ENCODE results near the gene GCG.

Gene GCG

GRCh38 chr2:162113088-162113775, 38.8 kb downstream of the GCG start:
- H3K27ac ChIP-seq (ENCODE audit: extremely low read depth, low read depth, low read length): no peak overlapping the region
- H3K36me3 ChIP-seq (ENCODE audit: control insufficient read depth in 2 of 2, insufficient read depth in 1 of 2, low read length in 2 of 2): no peaks in the 10 kb centered on the region
- TF ChIP-seq ZEB2 (tag by site-specific recombination; IDR thresholded peaks at IDR 0.05) (no peak), ZNF24 (tag by site-specific recombination; IDR thresholded peaks at IDR 0.05) (no peak), ZNF792 (tag by site-specific recombination; IDR thresholded peaks at IDR 0.05) (no peak), KLF16 (tag by site-specific recombination; IDR thresholded peaks at IDR 0.05) (no peak), ZBTB7A (tag by site-specific recombination; IDR thresholded peaks at IDR 0.05; ENCODE audit: low read depth) (no peak)
- CTCF ChIA-PET: no interaction called here
- POLR2A ChIA-PET: no interaction called here
- no peaks in the 10 kb centered on the region for H3K9me3 ChIP-seq (ENCODE audit: control insufficient read depth, insufficient read depth, low read depth, low read length)
- H3K4me3 ChIP-seq (ENCODE audit: low read depth, low read length): no peak overlapping the region
- 0 out of 2 replicates have a peak, but pooled peaks cover 4% of the 10 kb centered on the region for H3K4me1 ChIP-seq (ENCODE audit: control insufficient read depth, insufficient read depth, low read length)

- Histone ChIP-seq H3K4me1 (ENCODE audit: control insufficient read depth, insufficient read depth, low read length) (0 out of 2 replicates have a peak, but pooled peaks cover 4% of the 10 kb centered on the region), H3K36me3 (ENCODE audit: control insufficient read depth in 2 of 2, insufficient read depth in 1 of 2, low read length in 2 of 2) (no peaks in the 10 kb centered on the region), H3K4me3 (ENCODE audit: low read depth, low read length) (no peak overlapping the region), H3K9me3 (ENCODE audit: control insufficient read depth, insufficient read depth, low read depth, low read length) (no peaks in the 10 kb centered on the region), H3K27ac (ENCODE audit: extremely low read depth, low read depth, low read length) (no peak overlapping the region)
- no peak for TF ChIP-seq ATF2 (tag by site-specific recombination; IDR thresholded peaks at IDR 0.05; ENCODE audit: low read depth)
- TF ChIP-seq, protein P1, sequence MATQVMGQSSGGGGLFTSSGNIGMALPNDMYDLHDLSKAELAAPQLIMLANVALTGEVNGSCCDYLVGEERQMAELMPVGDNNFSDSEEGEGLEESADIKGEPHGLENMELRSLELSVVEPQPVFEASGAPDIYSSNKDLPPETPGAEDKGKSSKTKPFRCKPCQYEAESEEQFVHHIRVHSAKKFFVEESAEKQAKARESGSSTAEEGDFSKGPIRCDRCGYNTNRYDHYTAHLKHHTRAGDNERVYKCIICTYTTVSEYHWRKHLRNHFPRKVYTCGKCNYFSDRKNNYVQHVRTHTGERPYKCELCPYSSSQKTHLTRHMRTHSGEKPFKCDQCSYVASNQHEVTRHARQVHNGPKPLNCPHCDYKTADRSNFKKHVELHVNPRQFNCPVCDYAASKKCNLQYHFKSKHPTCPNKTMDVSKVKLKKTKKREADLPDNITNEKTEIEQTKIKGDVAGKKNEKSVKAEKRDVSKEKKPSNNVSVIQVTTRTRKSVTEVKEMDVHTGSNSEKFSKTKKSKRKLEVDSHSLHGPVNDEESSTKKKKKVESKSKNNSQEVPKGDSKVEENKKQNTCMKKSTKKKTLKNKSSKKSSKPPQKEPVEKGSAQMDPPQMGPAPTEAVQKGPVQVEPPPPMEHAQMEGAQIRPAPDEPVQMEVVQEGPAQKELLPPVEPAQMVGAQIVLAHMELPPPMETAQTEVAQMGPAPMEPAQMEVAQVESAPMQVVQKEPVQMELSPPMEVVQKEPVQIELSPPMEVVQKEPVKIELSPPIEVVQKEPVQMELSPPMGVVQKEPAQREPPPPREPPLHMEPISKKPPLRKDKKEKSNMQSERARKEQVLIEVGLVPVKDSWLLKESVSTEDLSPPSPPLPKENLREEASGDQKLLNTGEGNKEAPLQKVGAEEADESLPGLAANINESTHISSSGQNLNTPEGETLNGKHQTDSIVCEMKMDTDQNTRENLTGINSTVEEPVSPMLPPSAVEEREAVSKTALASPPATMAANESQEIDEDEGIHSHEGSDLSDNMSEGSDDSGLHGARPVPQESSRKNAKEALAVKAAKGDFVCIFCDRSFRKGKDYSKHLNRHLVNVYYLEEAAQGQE (tag by site-specific recombination; IDR thresholded peaks at IDR 0.05): 0 out of 2 replicates have a peak, but pooled peaks have one; percentile 32
- ChIA-PET POLR2A (no interaction called here), CTCF (no interaction called here)
Observed at GRCh38 chr2:162111958-162112850, 39.8 kb downstream of the GCG start.

GRCh38 chr2:162107361-162107901, 44.6 kb downstream of the GCG start:
- H3K27ac ChIP-seq (ENCODE audit: extremely low read depth, low read depth, low read length): no peak overlapping the region
- POLR2A ChIA-PET: no interaction called here
- TF ChIP-seq ZFP41 (tag by site-specific recombination; IDR thresholded peaks at IDR 0.05; ENCODE audit: borderline replicate concordance) (no peak), ZNF23 (tag by site-specific recombination; IDR thresholded peaks at IDR 0.05; ENCODE audit: borderline replicate concordance) (no peak)
- H3K4me3 ChIP-seq (ENCODE audit: low read depth, low read length): no peak overlapping the region
- no peaks in the 10 kb centered on the region for H3K36me3 ChIP-seq (ENCODE audit: control insufficient read depth in 2 of 2, insufficient read depth in 1 of 2, low read length in 2 of 2)
- CTCF ChIA-PET: no interaction called here
- no peaks in the 10 kb centered on the region for H3K9me3 ChIP-seq (ENCODE audit: control insufficient read depth, insufficient read depth, low read depth, low read length)
- no peaks in the 10 kb centered on the region for H3K4me1 ChIP-seq (ENCODE audit: control insufficient read depth, insufficient read depth, low read length)

- no peak for TF ChIP-seq ZNF138 (tag by site-specific recombination; IDR thresholded peaks at IDR 0.05; ENCODE audit: borderline replicate concordance)
- TF ChIP-seq, protein P2, sequence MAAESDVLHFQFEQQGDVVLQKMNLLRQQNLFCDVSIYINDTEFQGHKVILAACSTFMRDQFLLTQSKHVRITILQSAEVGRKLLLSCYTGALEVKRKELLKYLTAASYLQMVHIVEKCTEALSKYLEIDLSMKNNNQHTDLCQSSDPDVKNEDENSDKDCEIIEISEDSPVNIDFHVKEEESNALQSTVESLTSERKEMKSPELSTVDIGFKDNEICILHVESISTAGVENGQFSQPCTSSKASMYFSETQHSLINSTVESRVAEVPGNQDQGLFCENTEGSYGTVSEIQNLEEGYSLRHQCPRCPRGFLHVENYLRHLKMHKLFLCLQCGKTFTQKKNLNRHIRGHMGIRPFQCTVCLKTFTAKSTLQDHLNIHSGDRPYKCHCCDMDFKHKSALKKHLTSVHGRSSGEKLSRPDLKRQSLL (tag by site-specific recombination; IDR thresholded peaks at IDR 0.05): no peak
- no peak for TF ChIP-seq ZNF404 (tag by site-specific recombination; IDR thresholded peaks at IDR 0.05)
- TF ChIP-seq, protein P3, sequence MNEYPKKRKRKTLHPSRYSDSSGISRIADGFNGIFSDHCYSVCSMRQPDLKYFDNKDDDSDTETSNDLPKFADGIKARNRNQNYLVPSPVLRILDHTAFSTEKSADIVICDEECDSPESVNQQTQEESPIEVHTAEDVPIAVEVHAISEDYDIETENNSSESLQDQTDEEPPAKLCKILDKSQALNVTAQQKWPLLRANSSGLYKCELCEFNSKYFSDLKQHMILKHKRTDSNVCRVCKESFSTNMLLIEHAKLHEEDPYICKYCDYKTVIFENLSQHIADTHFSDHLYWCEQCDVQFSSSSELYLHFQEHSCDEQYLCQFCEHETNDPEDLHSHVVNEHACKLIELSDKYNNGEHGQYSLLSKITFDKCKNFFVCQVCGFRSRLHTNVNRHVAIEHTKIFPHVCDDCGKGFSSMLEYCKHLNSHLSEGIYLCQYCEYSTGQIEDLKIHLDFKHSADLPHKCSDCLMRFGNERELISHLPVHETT (tag by site-specific recombination; IDR thresholded peaks at IDR 0.05): no peak
- no peak for TF ChIP-seq ZNF394 (tag by site-specific recombination; IDR thresholded peaks at IDR 0.05; ENCODE audit: borderline replicate concordance)
- TF ChIP-seq ZNF2 (tag by site-specific recombination; IDR thresholded peaks at IDR 0.05): no peak
- TF ChIP-seq ZNF670 (tag by site-specific recombination; IDR thresholded peaks at IDR 0.05; ENCODE audit: low read depth): no peak
- no peak for TF ChIP-seq ZNF529 (tag by site-specific recombination; IDR thresholded peaks at IDR 0.05; ENCODE audit: insufficient replicate concordance)
- H3K4me3 ChIP-seq (ENCODE audit: low read depth, low read length): no peak overlapping the region
- no peak overlapping the region for H3K27ac ChIP-seq (ENCODE audit: extremely low read depth, low read depth, low read length)
- no peaks in the 10 kb centered on the region for H3K36me3 ChIP-seq (ENCODE audit: control insufficient read depth in 2 of 2, insufficient read depth in 1 of 2, low read length in 2 of 2)
- CTCF ChIA-PET: no interaction called here
- no peaks in the 10 kb centered on the region for H3K9me3 ChIP-seq (ENCODE audit: control insufficient read depth, insufficient read depth, low read depth, low read length)
- no peaks in the 10 kb centered on the region for H3K4me1 ChIP-seq (ENCODE audit: control insufficient read depth, insufficient read depth, low read length)
- POLR2A ChIA-PET: no interaction called here
Observed at GRCh38 chr2:162106746-162107145, 45.3 kb downstream of the GCG start.
